ENCODE data around the gene GKN2.

Gene GKN2

GRCh38 chr2:68926796-68927195, 25.9 kb downstream of the GKN2 start:
- Histone ChIP-seq H3K4me1 (no peaks in the 10 kb centered on the region), H3K4me3 (ENCODE audit: low read depth, low read length) (no peak overlapping the region), H3K36me3 (no peaks in the 10 kb centered on the region), H3K27me3 (no peaks in the 10 kb centered on the region), H3K9me3 (no peaks in the 10 kb centered on the region)
- DNase-seq, result no peak
- no peak for TF ChIP-seq CTCF (IDR thresholded peaks at IDR 0.05; ENCODE audit: low read depth, low read length)

GRCh38 chr2:68925295-68925896, 27.3 kb downstream of the GKN2 start:
- H3K27me3 ChIP-seq, result no peaks in the 10 kb centered on the region
- H3K9me3 ChIP-seq, result no peaks in the 10 kb centered on the region
- peak; percentile 77 for TF ChIP-seq CTCF (IDR thresholded peaks at IDR 0.05; ENCODE audit: low read depth, low read length)
- H3K36me3 ChIP-seq, result no peaks in the 10 kb centered on the region
- H3K4me3 ChIP-seq (ENCODE audit: low read depth, low read length), result no peak overlapping the region
- DNase-seq, result peak; percentile 12
- no peaks in the 10 kb centered on the region for H3K4me1 ChIP-seq

GRCh38 chr2:68921646-68922045, 31.0 kb downstream of the GKN2 start:
- no peaks in the 10 kb centered on the region for H3K36me3 ChIP-seq
- no peak for DNase-seq

GRCh38 chr2:68920481-68921170, 32.1 kb downstream of the GKN2 start:
- Histone ChIP-seq H3K4me3 (ENCODE audit: low read depth, low read length) (no peak overlapping the region), H3K27me3 (no peaks in the 10 kb centered on the region), H3K36me3 (no peaks in the 10 kb centered on the region), H3K4me1 (no peaks in the 10 kb centered on the region), H3K9me3 (no peaks in the 10 kb centered on the region)
- DNase-seq, result no peak
- TF ChIP-seq CTCF (IDR thresholded peaks at IDR 0.05; ENCODE audit: low read depth, low read length), result no peak

More at GRCh38 chr2:68921646-68922045, 31.0 kb downstream of the GKN2 start:
- H3K4me3 ChIP-seq (ENCODE audit: low read depth, low read length), result no peak overlapping the region
- H3K4me1 ChIP-seq, result no peaks in the 10 kb centered on the region
- no peaks in the 10 kb centered on the region for H3K27me3 ChIP-seq
- no peak for TF ChIP-seq CTCF (IDR thresholded peaks at IDR 0.05; ENCODE audit: low read depth, low read length)
- no peaks in the 10 kb centered on the region for H3K9me3 ChIP-seq

GRCh38 chr2:68918497-68918896, 34.2 kb downstream of the GKN2 start:
- no peak overlapping the region for H3K4me3 ChIP-seq (ENCODE audit: low read depth, low read length)
- no peaks in the 10 kb centered on the region for H3K9me3 ChIP-seq
- no peaks in the 10 kb centered on the region for H3K4me1 ChIP-seq
- H3K27me3 ChIP-seq, result no peaks in the 10 kb centered on the region
- H3K36me3 ChIP-seq, result no peaks in the 10 kb centered on the region
- TF ChIP-seq CTCF (IDR thresholded peaks at IDR 0.05; ENCODE audit: low read depth, low read length), result no peak
- no peak for DNase-seq

GRCh38 chr2:68917034-68917718, 35.5 kb downstream of the GKN2 start:
- Histone ChIP-seq H3K36me3 (no peaks in the 10 kb centered on the region), H3K4me3 (ENCODE audit: low read depth, low read length) (no peak overlapping the region), H3K27me3 (no peaks in the 10 kb centered on the region), H3K4me1 (no peaks in the 10 kb centered on the region), H3K9me3 (no peaks in the 10 kb centered on the region)
- TF ChIP-seq CTCF (IDR thresholded peaks at IDR 0.05; ENCODE audit: low read depth, low read length), result no peak
- no peak for DNase-seq

All from BE2C (cell line).